ENCODE results near the gene HTR1E.
"Not testable (repeated sequence)": the region's sequence is repeated elsewhere in the genome, so short reads cannot be mapped to it uniquely, and the experiment has no call there.

The HTR1E gene

GRCh38 chr6:86916393-86916792 is 20.9 kb upstream of the HTR1E start:
- Histone ChIP-seq H3K9ac (ENCODE audit: low read depth, low read length, poor library complexity) (no peak overlapping the region), H3K36me3 (replicated peaks in 1 of 2; ENCODE audit: control insufficient read depth in 2 of 2, insufficient read depth in 2 of 2, low read length in 2 of 2) (no peaks in the 10 kb centered on the region), H2AK5ac (ENCODE audit: low read depth, low read length) (no peak overlapping the region), H3K23ac (ENCODE audit: low read depth, low read length, poor library complexity) (no peak overlapping the region), H4K91ac (ENCODE audit: low read depth, low read length, poor library complexity) (no peak overlapping the region), H2AFZ (ENCODE audit: low read length) (no peak overlapping the region), H2BK15ac (ENCODE audit: low read length) (no peak overlapping the region), H3K18ac (ENCODE audit: low read length) (no peak overlapping the region), H2BK120ac (ENCODE audit: low read depth, low read length) (no peak overlapping the region), H3K27me3 (ENCODE audit: control insufficient read depth in 3 of 3, insufficient read depth in 3 of 3, low read depth in 1 of 3, low read length in 3 of 3) (no peaks in the 10 kb centered on the region), H3K14ac (ENCODE audit: low read length) (no peak overlapping the region), H3K9me3 (replicated peaks in 1 of 2; ENCODE audit: control insufficient read depth in 2 of 2, insufficient read depth in 1 of 2, low read depth in 1 of 2, low read length in 2 of 2) (no peaks in the 10 kb centered on the region), H2BK12ac (ENCODE audit: low read length) (no peak overlapping the region), H3K4me3 (ENCODE audit: low read length in 2 of 2) (no peak overlapping the region), H3K4me2 (ENCODE audit: insufficient read depth, low read length, poor library complexity, severe bottlenecking) (no peak overlapping the region), H3K27ac (replicated peaks; ENCODE audit: low read length) (no peak overlapping the region), H4K8ac (ENCODE audit: low read depth, low read length) (no peak overlapping the region), H3K79me1 (ENCODE audit: low read depth, low read length) (no peaks in the 10 kb centered on the region), H3K4me1 (ENCODE audit: control insufficient read depth in 2 of 2, insufficient read depth in 1 of 2, low read depth in 1 of 2, low read length in 2 of 2) (no peaks in the 10 kb centered on the region), H3K4ac (ENCODE audit: low read length) (no peak overlapping the region), H2BK5ac (ENCODE audit: low read length) (no peak overlapping the region)
- WGBS, 2 donors (ENCODE audit: extremely low coverage in 2 of 2, insufficient read length in 2 of 2, insufficient replicate concordance in 1 of 2): no CpG with 5 or more reads among the region's 2 CpGs
- DNase-seq (ENCODE audit: low spot score): no peak

GRCh38 chr6:86927138-86927537 is 10.2 kb upstream of the HTR1E start:
- not testable (repeated sequence) for H3K4me3 ChIP-seq (ENCODE audit: low read length in 2 of 2); H2BK120ac ChIP-seq (ENCODE audit: low read depth, low read length); H3K27me3 ChIP-seq (ENCODE audit: control insufficient read depth in 3 of 3, insufficient read depth in 3 of 3, low read depth in 1 of 3, low read length in 3 of 3); H2AK5ac ChIP-seq (ENCODE audit: low read depth, low read length); H4K91ac ChIP-seq (ENCODE audit: low read depth, low read length, poor library complexity); H3K27ac ChIP-seq (replicated peaks; ENCODE audit: low read length); H3K4ac ChIP-seq (ENCODE audit: low read length); H3K9ac ChIP-seq (ENCODE audit: low read depth, low read length, poor library complexity); H2BK15ac ChIP-seq (ENCODE audit: low read length); H3K36me3 ChIP-seq (replicated peaks in 1 of 2; ENCODE audit: control insufficient read depth in 2 of 2, insufficient read depth in 2 of 2, low read length in 2 of 2); H3K14ac ChIP-seq (ENCODE audit: low read length); H2BK5ac ChIP-seq (ENCODE audit: low read length); H3K9me3 ChIP-seq (replicated peaks in 1 of 2; ENCODE audit: control insufficient read depth in 2 of 2, insufficient read depth in 1 of 2, low read depth in 1 of 2, low read length in 2 of 2); H3K79me1 ChIP-seq (ENCODE audit: low read depth, low read length); H3K4me2 ChIP-seq (ENCODE audit: insufficient read depth, low read length, poor library complexity, severe bottlenecking); H3K18ac ChIP-seq (ENCODE audit: low read length); H3K23ac ChIP-seq (ENCODE audit: low read depth, low read length, poor library complexity); H2AFZ ChIP-seq (ENCODE audit: low read length); H3K4me1 ChIP-seq (ENCODE audit: control insufficient read depth in 2 of 2, insufficient read depth in 1 of 2, low read depth in 1 of 2, low read length in 2 of 2); H4K8ac ChIP-seq (ENCODE audit: low read depth, low read length); H2BK12ac ChIP-seq (ENCODE audit: low read length); DNase-seq (ENCODE audit: low spot score)
- WGBS, 2 donors (ENCODE audit: extremely low coverage in 2 of 2, insufficient read length in 2 of 2, insufficient replicate concordance in 1 of 2): no CpG with 5 or more reads among the region's 2 CpGs

GRCh38 chr6:86927859-86928258 is 9.5 kb upstream of the HTR1E start:
- not testable (repeated sequence) for H3K9me3 ChIP-seq (replicated peaks in 1 of 2; ENCODE audit: control insufficient read depth in 2 of 2, insufficient read depth in 1 of 2, low read depth in 1 of 2, low read length in 2 of 2); H3K18ac ChIP-seq (ENCODE audit: low read length); H2BK120ac ChIP-seq (ENCODE audit: low read depth, low read length); H3K4ac ChIP-seq (ENCODE audit: low read length); H2BK15ac ChIP-seq (ENCODE audit: low read length); H4K8ac ChIP-seq (ENCODE audit: low read depth, low read length); H3K27me3 ChIP-seq (ENCODE audit: control insufficient read depth in 3 of 3, insufficient read depth in 3 of 3, low read depth in 1 of 3, low read length in 3 of 3); DNase-seq (ENCODE audit: low spot score); H2AK5ac ChIP-seq (ENCODE audit: low read depth, low read length); H2AFZ ChIP-seq (ENCODE audit: low read length); H3K4me2 ChIP-seq (ENCODE audit: insufficient read depth, low read length, poor library complexity, severe bottlenecking); H3K36me3 ChIP-seq (replicated peaks in 1 of 2; ENCODE audit: control insufficient read depth in 2 of 2, insufficient read depth in 2 of 2, low read length in 2 of 2); H2BK5ac ChIP-seq (ENCODE audit: low read length); H3K4me3 ChIP-seq (ENCODE audit: low read length in 2 of 2); H3K4me1 ChIP-seq (ENCODE audit: control insufficient read depth in 2 of 2, insufficient read depth in 1 of 2, low read depth in 1 of 2, low read length in 2 of 2); H2BK12ac ChIP-seq (ENCODE audit: low read length); H3K23ac ChIP-seq (ENCODE audit: low read depth, low read length, poor library complexity); H3K79me1 ChIP-seq (ENCODE audit: low read depth, low read length); H4K91ac ChIP-seq (ENCODE audit: low read depth, low read length, poor library complexity); H3K14ac ChIP-seq (ENCODE audit: low read length); H3K9ac ChIP-seq (ENCODE audit: low read depth, low read length, poor library complexity); H3K27ac ChIP-seq (replicated peaks; ENCODE audit: low read length)
- WGBS, 2 donors (ENCODE audit: extremely low coverage in 2 of 2, insufficient read length in 2 of 2, insufficient replicate concordance in 1 of 2): no CpG with 5 or more reads among the region's 11 CpGs

- H2BK15ac ChIP-seq (ENCODE audit: low read length): no peak overlapping the region
- no peak overlapping the region for H3K14ac ChIP-seq (ENCODE audit: low read length)
- H3K9ac ChIP-seq (ENCODE audit: low read depth, low read length, poor library complexity): no peak overlapping the region
- H2BK5ac ChIP-seq (ENCODE audit: low read length): no peak overlapping the region
- no CpG with 5 or more reads among the region's 1 CpG for WGBS, 2 donors (ENCODE audit: extremely low coverage in 2 of 2, insufficient read length in 2 of 2, insufficient replicate concordance in 1 of 2)
- no peak overlapping the region for H2BK12ac ChIP-seq (ENCODE audit: low read length)
- no peak for DNase-seq (ENCODE audit: low spot score)
- no peak overlapping the region for H3K23ac ChIP-seq (ENCODE audit: low read depth, low read length, poor library complexity)
- peaks cover 0 to 7% of the 10 kb centered on the region in 2 donors for H3K4me1 ChIP-seq (ENCODE audit: control insufficient read depth in 2 of 2, insufficient read depth in 1 of 2, low read depth in 1 of 2, low read length in 2 of 2)
- H4K91ac ChIP-seq (ENCODE audit: low read depth, low read length, poor library complexity): no peak overlapping the region
- H2AFZ ChIP-seq (ENCODE audit: low read length): no peak overlapping the region
- H2AK5ac ChIP-seq (ENCODE audit: low read depth, low read length): no peak overlapping the region
- H4K8ac ChIP-seq (ENCODE audit: low read depth, low read length): no peak overlapping the region
- no peak overlapping the region for H3K4me2 ChIP-seq (ENCODE audit: insufficient read depth, low read length, poor library complexity, severe bottlenecking)
- no peak overlapping the region for H3K4ac ChIP-seq (ENCODE audit: low read length)
- no peak overlapping the region for H3K4me3 ChIP-seq (ENCODE audit: low read length in 2 of 2)
- H3K27me3 ChIP-seq (ENCODE audit: control insufficient read depth in 3 of 3, insufficient read depth in 3 of 3, low read depth in 1 of 3, low read length in 3 of 3): peaks cover 0 to 36% (median 20%) of the 10 kb centered on the region in 3 experiments
- H3K36me3 ChIP-seq (replicated peaks in 1 of 2; ENCODE audit: control insufficient read depth in 2 of 2, insufficient read depth in 2 of 2, low read length in 2 of 2): no peaks in the 10 kb centered on the region
- no peak overlapping the region for H3K27ac ChIP-seq (replicated peaks; ENCODE audit: low read length)
- H2BK120ac ChIP-seq (ENCODE audit: low read depth, low read length): no peak overlapping the region
- no peak overlapping the region for H3K18ac ChIP-seq (ENCODE audit: low read length)
- no peaks in the 10 kb centered on the region for H3K79me1 ChIP-seq (ENCODE audit: low read depth, low read length)
- H3K9me3 ChIP-seq (replicated peaks in 1 of 2; ENCODE audit: control insufficient read depth in 2 of 2, insufficient read depth in 1 of 2, low read depth in 1 of 2, low read length in 2 of 2): no peaks in the 10 kb centered on the region
Measured at GRCh38 chr6:86934365-86934764, 3.0 kb upstream of the HTR1E start.
